Epithelial cell of esophagus (primary cell): Measurements from ENCODE around the gene DGKB.

Experiments used
- DNase-seq: peaks from one replicate; pipeline ENCODE4 v3.0.0; 2010; ENCODE audit warnings: low read depth
- H3K4me3 ChIP-seq: 2 replicates; pipeline ENCODE4 v1.5.1; 2011; ENCODE audit warnings: mild to moderate bottlenecking, low read length, control low read depth
- TF ChIP-seq, protein P1 (sequence below): IDR thresholded peaks from 2 replicates; pipeline ENCODE4 v1.5.1; 2011; ENCODE audit warnings: low read depth, mild to moderate bottlenecking, low read length, control low read depth, inconsistent platforms; ENCODE audit not compliant: insufficient read depth; ENCODE audit errors: missing control alignments

Gene DGKB

DNA sequence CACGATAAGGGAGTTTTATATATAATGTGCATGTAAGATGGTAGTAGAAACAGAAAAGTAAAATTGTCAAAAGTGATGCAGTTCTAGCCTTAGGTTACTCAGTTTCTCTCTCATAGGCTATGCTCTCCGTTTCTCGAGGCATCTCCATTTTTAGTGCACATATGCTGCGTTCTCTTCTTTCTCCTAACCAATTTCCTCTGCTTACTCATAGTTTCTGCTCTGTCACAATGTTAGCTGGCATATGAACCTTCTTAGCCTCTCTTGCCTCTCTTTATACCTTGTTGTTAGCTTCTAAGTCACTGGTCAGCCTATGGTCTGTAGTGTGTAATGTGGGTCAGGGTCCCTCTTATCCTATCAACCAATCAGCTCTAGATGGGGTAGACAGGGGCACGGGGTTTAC is 632.5 kb downstream of the DGKB start:
- TF ChIP-seq, protein P1, sequence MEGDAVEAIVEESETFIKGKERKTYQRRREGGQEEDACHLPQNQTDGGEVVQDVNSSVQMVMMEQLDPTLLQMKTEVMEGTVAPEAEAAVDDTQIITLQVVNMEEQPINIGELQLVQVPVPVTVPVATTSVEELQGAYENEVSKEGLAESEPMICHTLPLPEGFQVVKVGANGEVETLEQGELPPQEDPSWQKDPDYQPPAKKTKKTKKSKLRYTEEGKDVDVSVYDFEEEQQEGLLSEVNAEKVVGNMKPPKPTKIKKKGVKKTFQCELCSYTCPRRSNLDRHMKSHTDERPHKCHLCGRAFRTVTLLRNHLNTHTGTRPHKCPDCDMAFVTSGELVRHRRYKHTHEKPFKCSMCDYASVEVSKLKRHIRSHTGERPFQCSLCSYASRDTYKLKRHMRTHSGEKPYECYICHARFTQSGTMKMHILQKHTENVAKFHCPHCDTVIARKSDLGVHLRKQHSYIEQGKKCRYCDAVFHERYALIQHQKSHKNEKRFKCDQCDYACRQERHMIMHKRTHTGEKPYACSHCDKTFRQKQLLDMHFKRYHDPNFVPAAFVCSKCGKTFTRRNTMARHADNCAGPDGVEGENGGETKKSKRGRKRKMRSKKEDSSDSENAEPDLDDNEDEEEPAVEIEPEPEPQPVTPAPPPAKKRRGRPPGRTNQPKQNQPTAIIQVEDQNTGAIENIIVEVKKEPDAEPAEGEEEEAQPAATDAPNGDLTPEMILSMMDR: no peak
- no peak overlapping the region for H3K4me3 ChIP-seq
- no peak for DNase-seq

DNA sequence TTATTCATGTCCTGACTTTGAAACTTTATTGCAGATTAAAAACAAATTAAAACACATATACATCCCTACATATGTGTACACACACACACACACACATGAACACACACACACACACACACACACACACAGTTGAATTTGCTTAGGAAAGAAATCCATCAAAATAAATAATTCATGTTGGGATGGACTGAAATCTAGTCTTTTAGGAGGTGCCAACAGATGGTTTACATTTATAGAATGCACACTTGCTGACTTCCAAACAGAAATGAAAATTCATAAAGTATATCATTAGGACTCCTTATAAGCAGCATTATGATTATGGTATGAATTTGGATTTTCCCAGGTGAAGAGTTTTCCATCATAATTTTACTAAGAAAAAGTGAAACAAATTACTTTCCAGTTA is 642.5 kb downstream of the DGKB start:
- TF ChIP-seq, protein P1: no peak
- DNase-seq: no peak
- no peak overlapping the region for H3K4me3 ChIP-seq

DNA sequence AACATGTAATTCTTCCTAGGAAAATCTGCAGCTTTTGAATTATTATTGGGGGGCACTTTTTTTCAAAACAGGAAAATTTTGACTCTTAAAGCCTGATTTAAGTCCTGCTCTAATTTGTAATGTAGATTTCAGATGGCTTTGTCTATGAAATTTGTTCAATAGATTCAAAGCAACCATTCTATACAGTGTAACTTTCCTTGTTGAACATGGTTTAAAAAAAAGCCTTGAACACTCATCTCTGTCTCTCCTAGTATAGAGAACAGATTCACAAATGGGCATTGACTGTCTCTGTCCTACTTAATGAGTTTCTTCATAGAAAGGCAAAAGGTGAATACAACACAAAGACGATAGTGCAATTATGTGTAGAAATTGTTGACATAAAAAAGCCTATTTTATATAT is 643.7 kb downstream of the DGKB start:
- DNase-seq: no peak
- TF ChIP-seq, protein P1: no peak
- no peak overlapping the region for H3K4me3 ChIP-seq

DNA sequence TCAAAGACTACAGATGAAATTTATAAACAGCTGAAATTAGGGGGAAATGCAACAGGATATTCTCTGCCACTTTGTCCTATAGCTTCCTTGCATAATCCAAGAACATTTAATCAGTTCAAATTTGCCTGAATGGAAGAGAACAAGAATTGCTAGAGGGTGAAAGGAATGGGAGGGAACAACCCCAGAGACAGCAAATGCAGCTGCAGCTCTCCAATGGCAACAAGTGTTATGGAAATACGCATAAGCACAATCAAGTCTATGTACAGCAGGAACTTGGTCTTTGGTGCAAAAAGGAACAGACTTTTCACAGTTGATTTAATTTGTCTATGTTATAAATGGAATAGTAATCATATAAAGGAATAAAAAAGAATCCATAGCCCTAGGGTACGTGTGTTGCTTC is 644.1 kb downstream of the DGKB start:
- TF ChIP-seq, protein P1: no peak
- H3K4me3 ChIP-seq: no peak overlapping the region
- no peak for DNase-seq

DNA sequence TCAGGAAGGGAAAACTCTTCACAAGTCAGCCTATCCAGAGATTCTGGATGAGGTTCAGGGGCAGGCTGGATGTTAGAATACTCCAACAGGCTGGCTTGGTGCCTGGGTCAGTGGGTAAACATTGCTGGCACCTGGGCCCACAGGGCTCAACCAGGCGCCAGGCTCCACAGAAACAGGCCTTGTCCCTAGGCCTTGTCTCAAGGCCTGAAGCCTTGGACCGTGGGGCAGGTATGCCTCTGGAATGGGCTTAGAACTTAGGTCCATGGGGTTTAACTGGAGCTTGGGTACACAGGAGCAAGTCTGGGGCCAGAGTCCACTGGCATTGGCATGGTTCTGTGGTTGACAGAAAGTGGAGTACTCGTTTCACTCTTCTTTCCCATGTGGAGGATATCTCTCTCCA is 650.1 kb downstream of the DGKB start:
- TF ChIP-seq, protein P1: no peak
- no peak overlapping the region for H3K4me3 ChIP-seq
- no peak for DNase-seq

DNA sequence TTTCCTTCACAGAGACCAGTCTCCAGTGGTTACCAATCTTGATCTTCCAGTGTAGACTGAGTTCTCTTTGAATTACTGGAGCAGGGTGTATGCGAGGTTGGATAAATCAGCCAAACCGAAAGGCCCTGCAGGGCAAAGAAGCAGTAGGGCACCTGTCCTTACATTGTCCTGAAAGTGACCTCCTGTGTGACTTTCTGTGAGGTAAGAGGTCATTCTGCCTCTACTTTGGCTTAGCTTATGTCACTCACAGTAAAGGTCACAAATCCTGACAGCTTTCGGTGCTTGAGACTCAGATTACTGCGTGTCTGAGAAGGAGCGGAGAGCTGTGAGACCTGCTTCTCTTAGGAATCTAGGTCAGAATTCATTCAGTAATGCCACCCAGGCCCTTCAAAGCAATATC is 660.4 kb downstream of the DGKB start:
- H3K4me3 ChIP-seq: no peak overlapping the region
- TF ChIP-seq, protein P1: no peak
- no peak for DNase-seq

DNA sequence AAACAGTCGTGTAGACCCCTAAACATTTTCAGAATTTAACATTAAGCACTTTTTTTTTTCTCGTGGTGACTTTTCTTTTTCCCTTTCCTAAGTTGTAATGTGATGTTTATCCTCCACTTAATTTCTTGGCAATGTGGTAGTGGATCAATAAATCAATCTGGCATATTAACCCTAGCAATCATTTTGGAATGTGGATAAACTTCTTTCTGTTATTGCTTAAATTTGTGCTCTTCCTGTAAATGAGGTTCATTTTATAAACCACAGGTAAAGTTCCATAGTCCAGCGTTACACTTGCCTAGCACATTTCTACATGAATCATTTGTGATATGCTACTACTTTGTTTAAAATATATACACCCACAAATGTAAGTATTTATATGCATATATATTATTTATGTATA is 665.7 kb downstream of the DGKB start:
- DNase-seq: no peak
- TF ChIP-seq, protein P1: no peak

More for the DNA sequence above, 665.7 kb downstream of the DGKB start:
- no peak overlapping the region for H3K4me3 ChIP-seq
